ENCODE data around the gene TGFBR2.

The TGFBR2 gene

DNA sequence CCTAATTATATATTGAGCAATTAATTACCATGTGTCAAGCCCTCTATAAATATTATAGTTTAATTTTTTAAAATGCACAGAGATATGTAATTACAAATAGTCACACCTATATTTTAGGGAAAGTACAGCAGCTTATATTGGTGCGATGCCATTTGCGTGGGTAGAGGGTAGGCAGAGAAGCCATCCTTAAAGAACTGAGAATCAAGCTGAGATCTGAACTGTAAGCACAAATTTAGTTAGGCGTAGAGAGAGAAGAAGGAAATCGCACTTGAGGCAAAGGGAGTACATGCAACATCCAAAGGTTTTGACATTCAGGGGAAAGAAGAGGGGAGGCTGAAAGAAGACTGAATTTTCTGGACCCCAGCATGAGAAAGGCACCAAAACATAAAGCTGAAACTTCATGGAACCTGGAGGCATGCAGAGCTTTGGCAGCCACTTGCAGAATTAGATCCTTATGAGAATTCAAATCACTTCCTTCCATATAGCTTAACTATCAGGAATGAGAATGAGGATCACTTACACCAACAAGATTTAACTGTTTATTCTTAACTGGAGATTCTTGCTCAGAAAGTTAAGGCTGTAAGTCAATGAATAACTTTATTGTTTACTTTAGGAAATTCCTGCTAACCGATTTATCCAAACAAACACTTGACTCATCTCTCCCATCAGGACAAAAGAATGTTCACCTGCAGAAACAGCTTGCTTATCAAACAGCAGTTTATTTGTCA lies 114.3 kb downstream of the TGFBR2 start:
- no peak for DNase-seq (ENCODE audit: low spot score)

DNA sequence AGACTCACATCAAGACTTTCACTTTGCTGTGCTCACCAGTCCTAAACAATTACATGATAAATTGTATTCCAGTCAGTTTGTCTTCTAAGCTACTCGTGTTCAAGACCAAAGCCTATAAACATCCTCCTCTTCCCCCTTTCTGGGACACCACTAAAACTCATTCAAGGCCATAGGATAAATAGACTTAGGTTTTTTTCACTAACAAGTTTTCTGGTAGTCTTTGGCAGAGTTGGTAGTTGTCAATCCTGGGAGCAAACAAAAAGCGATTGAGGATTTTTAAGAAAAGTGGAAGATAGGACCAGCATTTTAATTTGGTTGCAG lies 114.9 kb downstream of the TGFBR2 start:
- no peak for DNase-seq (ENCODE audit: low spot score)

DNA sequence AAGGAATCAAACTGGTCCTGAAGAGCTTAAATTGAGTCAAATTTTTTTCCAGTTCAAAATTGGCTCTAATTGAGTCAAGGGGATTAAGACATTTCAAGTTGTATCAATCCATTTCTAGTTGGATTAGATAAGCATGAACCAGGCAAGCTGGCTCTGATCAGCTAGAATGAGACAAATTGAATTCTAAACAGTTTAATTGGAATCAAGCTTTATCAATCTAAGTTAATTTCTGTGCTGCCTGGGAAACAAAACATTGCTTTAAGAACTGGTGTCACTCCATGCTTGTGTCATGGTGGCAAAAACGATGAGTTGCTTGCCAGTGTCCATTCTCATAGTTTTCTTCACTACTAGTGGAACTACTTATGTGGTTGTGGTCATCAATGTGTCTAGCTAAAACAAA lies 116.8 kb downstream of the TGFBR2 start:
- DNase-seq (ENCODE audit: low spot score), result no peak

DNA sequence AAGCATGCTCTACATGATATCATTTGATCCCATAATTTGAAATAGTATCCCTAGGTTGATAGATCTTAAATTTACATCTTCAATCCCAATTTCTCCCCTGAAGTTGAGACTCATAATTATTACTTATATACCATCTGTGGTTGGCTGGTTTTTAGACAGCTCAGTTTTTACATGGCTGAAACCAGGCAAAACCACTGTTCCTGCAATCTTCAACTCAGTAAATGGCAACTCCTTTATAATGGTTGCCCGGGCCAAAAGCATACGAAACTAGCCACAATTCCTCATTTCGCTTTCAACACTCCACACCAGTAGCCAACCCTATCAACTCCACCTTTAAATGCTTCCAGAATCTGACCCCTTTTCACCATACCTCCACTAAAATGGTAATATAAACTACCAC lies 118.5 kb downstream of the TGFBR2 start:
- no peak for DNase-seq (ENCODE audit: low spot score)

DNA sequence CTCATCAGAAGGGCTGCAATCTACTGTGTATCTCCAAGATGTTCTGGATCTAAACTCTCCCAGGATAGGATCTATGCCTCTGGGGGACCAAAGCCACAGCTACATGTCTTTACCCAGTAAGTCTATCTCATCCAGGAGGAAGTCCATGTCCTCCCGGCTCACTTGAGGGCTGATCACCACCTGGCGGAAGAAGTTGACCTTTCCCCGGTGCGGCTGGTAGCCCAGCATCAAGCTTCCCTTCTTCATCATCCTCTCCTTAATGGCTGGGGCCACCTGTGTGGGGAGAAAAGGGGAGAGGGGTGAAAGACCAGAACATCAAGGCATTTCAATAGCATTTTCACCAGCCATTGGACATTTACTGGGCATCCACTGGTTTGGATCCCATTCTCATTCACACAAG lies 121.7 kb downstream of the TGFBR2 start:
- no peak for DNase-seq (ENCODE audit: low spot score)

DNA sequence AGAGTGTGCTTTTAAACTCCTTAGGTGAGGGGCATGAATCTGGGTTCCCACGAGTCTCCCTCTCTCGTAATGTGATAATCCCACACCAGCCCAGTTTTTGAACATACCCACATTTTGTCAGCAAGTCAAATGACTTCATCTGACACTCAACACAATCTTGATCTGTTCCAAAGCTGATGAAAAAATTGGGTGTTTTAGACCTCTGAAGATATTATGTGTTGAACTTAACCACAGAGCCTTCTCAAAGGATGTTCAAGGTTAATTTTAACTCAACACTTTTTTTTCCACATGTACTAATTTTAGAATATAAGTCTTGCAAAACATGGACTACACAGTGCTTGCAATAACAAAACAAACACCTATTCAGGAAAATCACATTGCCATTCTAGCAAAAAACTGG lies 123.1 kb downstream of the TGFBR2 start:
- no peak for DNase-seq (ENCODE audit: low spot score)

DNA sequence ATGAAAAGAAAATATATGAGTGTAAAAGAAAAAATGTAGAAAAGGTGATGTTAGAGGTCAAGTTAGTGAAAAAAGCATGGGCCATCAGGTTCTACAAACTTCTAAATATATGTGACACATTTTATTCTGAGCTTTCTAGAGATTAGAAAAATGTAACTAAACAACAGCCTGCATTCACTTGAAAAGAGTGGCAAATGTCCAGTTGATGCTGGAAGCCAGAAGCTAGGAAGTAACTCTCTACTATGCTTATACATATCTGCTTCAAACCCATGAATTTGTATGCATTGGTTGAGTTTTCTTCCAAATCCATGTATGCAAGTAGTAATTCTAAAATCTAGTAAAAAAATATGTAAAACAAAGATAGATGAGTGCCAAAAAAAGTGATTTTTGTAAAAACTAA lies 123.5 kb downstream of the TGFBR2 start:
- no peak for DNase-seq (ENCODE audit: low spot score)

DNA sequence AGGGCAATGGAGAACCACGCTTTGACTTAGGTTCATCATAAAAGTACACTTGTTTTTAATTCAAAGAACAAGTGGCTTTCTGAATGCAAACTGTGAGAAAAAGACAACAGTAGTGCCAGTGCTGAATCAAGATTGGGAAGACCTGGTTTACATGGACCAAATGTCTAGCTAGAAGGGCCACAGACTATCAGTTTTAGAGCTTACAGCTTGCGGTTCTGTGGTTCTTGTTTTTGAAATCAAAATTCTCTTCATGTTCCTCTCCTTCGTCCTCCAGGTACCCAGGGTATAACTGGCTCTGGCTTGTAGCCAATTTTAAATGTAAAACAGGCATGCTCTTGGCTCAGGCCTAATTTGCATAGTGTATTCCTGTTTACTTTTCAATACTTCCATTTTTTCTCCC lies 124.6 kb downstream of the TGFBR2 start:
- DNase-seq (ENCODE audit: low spot score), result no peak

DNA sequence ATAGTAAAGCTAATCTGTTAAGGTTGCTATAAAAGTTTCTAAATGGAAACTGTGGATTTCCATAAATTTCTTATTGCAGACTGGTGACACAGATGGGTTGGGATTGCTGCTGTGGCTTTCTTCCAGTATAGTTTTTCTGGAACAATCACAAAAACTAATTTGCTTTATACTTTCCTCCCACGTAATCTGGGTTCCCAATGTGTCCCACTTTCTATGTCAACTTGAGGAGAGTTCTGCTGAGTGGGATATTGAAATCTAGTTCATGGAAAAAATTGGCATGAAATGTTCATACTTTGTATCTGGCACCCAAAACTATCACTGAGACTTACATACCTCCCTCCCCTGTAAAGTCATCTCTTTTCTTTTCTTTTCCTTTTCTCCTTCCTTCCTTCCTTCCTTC lies 126.8 kb downstream of the TGFBR2 start:
- no peak for DNase-seq (ENCODE audit: low spot score)

DNA sequence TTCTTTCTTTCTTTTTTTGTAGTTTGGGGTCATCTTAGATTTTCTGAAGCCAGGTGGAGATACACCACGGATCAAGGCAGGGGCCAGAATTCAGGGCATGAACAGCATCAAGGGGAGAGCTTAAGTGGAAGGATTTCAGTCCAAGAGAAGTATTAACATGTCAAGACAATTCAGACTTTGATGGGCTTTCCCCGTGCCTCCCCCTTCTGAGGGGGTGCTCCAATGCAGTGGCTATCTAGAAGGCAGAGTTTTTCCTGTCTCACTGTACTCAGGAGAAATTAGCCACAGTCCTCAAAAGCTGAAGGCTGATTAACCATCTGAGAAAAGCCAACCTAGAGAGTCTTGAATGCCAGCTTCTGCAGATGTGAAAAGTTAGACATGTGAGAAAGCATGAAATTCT lies 127.3 kb downstream of the TGFBR2 start:
- DNase-seq (ENCODE audit: low spot score), result no peak

DNA sequence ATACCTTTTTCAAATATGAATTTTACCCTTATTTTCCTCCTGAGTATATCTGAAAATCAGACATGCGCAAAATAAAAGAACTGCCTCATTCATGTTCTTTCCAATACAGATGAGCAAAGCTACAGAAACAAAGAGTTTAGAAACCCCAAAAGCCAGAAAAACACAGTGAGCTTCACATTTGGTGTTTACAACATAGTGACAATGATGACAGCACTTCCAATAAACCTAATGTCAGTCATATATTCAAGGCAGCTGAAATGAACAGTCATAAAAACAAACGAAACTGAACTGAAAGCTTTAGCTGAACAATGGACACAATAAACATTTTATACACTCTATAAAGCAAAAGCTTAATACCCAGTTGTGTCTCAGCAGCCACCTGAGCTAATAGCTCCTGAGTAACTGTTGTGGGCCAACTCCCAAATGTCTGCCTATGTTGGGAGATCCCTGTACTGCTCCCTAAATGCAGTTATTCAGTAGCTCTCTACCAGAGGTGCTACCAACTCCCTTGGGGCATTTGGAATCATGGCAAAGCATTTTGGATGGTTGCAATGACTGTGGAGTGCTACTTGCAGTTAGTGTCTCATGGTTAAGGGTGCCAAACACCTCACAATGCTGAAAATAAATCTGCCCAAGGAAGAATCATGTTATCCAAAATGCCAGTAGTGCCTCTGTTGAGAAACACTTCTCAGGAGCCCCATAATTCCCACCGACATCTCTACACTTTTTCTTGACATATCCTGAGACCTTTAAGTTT lies 131.5 kb downstream of the TGFBR2 start:
- no peak for DNase-seq (ENCODE audit: low spot score)

DNA sequence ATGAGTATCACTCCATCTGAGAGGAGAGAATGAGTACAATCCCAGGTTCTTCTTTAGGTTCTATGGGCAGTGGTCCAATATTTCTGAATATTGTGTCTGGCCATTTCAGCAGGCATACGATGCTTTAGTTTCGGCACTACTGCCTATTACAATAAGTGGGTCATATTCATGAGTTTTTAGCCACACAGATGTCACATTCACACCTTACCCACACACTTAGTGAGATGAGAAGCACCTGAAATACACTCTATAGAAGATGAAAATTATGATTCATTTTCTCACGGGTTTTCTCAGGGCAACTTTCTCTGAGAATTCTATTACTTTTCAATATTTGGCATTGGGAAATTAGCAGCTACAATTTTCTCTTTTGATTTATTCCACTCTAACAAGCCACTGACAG lies 132.2 kb downstream of the TGFBR2 start:
- no peak for DNase-seq (ENCODE audit: low spot score)

DNA sequence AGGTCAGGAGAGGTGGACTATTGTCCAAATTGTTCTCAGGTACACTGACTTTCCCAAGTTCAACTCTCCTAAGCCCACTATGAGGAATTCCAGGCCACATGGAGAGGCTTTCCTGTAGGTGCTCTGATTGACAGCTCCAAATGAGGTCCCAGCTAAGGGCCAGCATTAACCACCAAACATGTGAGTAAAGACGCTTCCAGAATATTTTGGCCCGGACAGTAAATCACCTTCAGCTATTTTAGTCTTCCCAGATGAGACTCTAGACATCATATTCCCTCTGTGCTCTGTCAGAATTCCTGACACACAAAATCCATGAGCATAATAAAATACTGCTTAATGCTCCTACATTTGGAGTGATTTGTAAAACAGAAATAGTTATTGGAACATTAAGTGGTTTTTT lies 135.5 kb downstream of the TGFBR2 start:
- no peak for DNase-seq (ENCODE audit: low spot score)

DNA sequence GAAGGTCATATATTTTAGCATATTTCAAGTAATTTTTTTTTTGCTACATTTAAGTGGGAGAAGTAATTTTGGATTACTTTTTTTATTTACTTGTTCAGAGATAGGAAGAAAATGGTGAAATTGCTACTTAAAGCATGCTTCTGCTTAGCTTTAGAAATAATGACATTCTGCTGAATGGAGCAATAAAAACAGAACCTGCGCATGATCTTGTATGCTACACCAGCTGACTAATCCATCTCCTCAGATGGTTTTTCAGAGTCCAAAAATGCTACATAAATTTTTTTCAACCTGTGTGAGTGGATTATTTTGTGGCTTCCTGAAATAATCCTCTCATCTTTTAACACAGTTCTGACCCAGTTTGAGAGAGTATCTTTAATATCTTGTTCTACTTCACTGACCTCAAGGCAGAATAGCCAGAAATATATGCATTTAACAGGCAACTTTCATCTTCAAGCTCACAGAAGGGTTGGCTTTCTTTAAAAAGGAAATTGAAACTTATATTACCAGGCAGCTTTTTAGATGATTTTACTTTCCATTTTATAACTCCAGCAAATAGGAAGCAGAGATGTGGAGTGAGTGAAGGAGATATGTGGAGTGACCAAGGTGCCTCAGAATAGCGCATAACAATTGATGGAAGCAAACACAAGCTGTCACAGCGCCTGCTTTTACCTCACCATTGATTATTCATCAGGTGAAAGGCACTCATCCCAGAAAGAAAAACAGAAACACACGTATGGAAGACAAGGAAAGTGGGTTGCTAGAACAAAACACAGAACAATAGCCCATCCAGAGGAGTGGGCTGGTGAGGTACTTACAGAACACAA lies 136.6 kb downstream of the TGFBR2 start:
- no peak for DNase-seq (ENCODE audit: low spot score)
